Superior temporal gyrus (tissue), 1 donor: Measurements from ENCODE around the gene BAAT.
A peak's percentile ranks its signal among the peaks of the same experiment; 100 is the strongest.

Experiments
- DNase-seq: peaks from one replicate; pipeline ENCODE4 v3.0.0-alpha.2; 2016; ENCODE audit errors: extremely low spot score

The BAAT gene

DNA sequence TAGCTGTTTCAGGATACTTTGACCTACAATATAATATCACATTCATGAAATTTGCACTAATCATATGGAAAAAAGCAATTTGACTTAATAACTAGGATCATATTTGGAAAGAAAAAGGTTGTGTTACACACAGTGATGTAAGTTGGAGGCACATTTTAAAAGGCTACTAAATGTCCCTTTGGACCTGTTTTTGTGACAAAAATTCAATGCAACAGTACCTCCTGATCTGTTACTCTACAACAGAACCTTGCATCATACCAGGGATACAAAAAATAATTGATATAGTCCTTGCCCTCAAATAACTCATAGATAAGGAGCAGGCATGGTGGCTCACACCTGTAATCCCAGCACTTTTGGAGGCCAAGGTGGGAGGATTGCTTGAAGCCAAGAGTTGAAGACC lies 67.1 kb downstream of the BAAT start:
- no peak for DNase-seq

DNA sequence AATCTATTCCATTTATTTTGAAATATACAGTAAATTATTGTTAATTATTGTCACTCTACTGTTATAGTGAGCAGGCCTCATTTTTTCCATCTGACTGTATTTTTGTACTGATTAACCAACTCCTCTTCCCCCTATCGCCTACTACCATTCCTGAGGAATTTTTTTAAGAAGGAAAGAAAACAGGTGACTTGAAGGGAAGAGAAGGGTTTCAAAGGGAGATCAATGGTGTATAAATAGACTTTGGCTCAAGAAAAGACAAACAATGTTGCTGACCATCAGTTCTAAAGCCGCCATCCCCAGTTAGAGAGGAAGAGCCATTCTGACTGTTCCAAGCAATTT lies 69.7 kb downstream of the BAAT start:
- DNase-seq: no peak

DNA sequence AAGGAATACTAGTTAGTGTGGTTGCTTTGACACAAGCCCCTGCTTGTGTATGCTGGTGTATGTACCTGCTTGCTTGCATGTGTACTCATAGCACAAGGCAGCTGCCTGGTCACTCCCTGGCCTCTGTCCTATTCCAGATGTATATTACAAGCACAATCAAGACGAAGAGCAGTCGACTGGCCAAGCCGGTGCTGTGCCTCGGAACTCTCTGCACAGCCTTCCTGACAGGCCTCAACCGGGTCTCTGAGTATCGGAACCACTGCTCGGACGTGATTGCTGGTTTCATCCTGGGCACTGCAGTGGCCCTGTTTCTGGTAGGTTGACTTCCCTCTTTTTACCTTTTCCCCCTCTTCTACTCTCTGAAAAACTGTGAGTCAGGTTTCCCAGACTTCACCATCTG lies 72.1 kb downstream of the BAAT start:
- DNase-seq: no peak

DNA sequence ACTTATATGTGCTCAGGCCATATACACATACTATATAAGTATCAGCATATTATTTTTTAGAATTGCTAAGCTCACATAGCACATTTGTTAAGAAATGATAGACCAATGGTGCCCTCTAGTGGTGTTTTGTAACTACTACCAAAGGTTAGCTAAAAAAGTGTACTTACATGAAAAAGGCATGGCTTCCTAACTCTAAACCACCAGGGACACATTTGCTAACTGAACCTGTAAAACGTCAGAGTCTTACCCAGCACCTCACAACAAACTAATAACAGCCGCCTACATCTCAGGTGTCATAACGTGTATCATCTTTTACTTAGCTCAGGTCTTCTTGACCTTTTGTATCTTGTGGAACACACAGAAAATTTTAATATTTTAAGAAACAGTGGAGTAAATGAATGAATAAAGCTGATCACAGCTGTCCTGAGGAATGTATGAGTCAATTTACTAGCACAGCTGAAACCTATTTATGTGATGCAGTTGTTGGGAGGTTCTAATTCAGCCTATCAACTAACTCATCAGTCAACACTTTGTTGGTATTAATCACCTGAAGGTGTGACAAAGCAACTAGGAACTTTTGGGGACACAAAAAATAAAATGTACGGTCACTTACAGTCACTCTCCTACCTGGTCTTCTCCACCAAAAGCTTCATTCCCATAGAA lies 72.9 kb downstream of the BAAT start:
- DNase-seq: peak; percentile 98

DNA sequence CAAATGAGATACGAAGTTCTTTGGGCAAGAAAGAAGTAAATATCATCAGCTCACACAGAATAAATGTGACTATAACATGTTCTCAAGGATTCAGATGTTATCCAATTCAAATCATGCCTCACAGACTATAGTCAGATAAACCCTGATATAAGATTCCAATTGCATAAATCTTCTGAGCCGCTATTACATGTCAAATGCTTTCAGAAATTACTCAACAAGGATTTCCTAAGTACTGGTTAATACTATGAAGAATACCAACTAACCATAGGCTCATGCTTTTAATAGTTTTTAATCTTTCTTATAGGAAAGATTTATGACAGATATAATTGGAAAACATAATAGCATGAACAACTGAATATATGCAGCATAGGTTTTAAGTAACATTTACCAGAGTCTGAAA lies 73.6 kb downstream of the BAAT start:
- DNase-seq: peak; percentile 57
